Right cardiac atrium (tissue), 5 donors: Measurements from ENCODE around the gene GRK1. TPM values are rescaled to one million over a fixed set of nuclear protein-coding genes. Genes with fewer than 3 reads are reported as not detected.
A peak's percentile ranks its signal among the peaks of the same experiment; 100 is the strongest.

Experiments used
- ATAC-seq, 2 donors: fragments of 200-7000 bp; cut with Tn5 transposase; one replicate each; pipeline versions ENCODE4 v1.8.0 to v1.9.1; 2020; ENCODE audit warnings: moderate library complexity in 2 of 2, mild to moderate bottlenecking in 1 of 2
- DNase-seq, 3 donors: peaks; one replicate each; pipeline ENCODE4 v3.0.0-alpha.2; 2020
- H3K27ac ChIP-seq: one replicate; pipeline ENCODE4 v1.5.1; 2013; ENCODE audit warnings: mild to moderate bottlenecking, low read length, control low read depth, moderate library complexity
- H3K27me3 ChIP-seq: one replicate; pipeline ENCODE4 v1.6.1; 2013; ENCODE audit not compliant: control insufficient read depth, insufficient read depth
- H3K4me1 ChIP-seq: one replicate; pipeline ENCODE4 v1.6.1; 2013; ENCODE audit warnings: low read length; ENCODE audit not compliant: control insufficient read depth, insufficient read depth
- H3K4me3 ChIP-seq: one replicate; pipeline ENCODE4 v1.5.1; 2013; ENCODE audit warnings: low read length, control low read depth
- H3K9me3 ChIP-seq: one replicate; pipeline ENCODE4 v1.6.1; 2013; ENCODE audit warnings: low read length; ENCODE audit not compliant: control insufficient read depth
- WGBS: extraction: QIAGEN DNeasy Blood & Tissue Kit; methylation state at CpG from one replicate; pipeline ENCODE4 v1.1.7; 2013; 5-methylcytosine and 5-hydroxymethylcytosine counted together
- intact Hi-C, 4 donors: fragments of 100-400 bp; cut with DNase I; formaldehyde crosslinking; loops; one replicate each; pipeline versions ENCODE4 v1.11.0 to v1.14.0; 2022 to 2023
- polyA plus RNA-seq: library from polyadenylated mRNA; stranded (reverse); fragments of 200-250 nt; gene quantifications from one replicate; pipeline ENCODE4 v1.2.3, GENCODE V29; 2013
- total RNA-seq, 4 donors: library from RNA; stranded (reverse); fragmentation: NEBNext Ultra II Directional; extraction: Animal tissue kit (Norgen Biotek cat#: 25700); gene quantifications; one replicate each; pipeline ENCODE4 v1.2.1, GENCODE V29; 2021
- donor health status: healthy with polysubstance abuse.
- donor health status: DM: no; HTN: yes; CAD: no.
- donor health status: DM: no; HTN: no; CAD: no.
- donor health status: DM: no; HTN: yes; CAD: no; lungs with severe emphysema.
- donor health status: DM: yes; HTN: yes; CAD: no.

Gene GRK1
- total and polyA plus RNA-seq, 5 donors, result 0.24 to 0.66 (median 0.43) TPM; not detected in 2

DNA sequence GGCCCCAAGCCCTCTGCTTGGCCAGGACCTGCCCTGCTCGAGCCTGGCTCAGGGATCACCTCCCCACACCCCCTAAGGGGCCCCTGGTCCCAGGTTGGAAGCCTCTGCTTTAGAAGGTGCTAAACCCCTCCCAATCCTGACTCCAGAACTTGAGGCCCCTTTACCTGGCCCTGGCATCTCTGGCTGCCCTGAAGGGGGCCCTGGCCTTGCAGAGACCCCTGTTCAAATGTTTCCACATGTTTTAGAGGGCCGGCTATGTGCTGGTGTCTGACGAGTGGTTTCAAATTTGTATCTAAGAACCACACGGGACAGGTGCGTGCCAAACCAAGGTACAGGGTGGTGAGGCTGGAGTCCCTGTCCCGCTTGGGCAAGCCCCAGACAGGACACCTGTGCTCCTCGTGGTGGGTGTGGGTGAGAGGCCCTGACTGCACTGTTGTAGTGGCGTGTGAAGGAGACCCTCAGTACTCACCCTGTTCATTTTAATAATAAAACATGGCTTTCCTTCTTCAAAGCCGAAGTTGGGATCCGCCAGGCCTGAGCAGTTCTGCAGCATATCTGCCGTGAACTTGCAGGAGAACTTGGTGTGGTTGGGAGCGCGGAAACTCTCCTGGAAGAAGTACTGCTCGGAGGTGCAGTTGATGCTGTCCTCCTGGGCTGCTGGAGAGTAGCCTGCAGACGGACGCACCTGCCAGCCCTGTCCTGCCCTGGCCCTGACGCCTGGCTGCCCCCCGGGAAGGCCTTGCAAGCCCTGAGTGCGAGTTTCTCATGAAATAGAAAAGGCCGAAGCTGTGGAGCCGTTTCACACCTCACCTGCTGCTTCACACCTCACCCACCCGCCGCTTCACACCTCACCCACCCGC is 14.4 kb upstream of the GRK1 start:
- DNase-seq (peak in 2 of 3 donors; percentile 36 to 45), ATAC-seq (no peak)
- peaks cover 2% of the 10 kb centered on the region for H3K4me1 ChIP-seq
- intact Hi-C loops, result no loop called here
- no peaks in the 10 kb centered on the region for H3K9me3 ChIP-seq
- 91% methylated on average over 24 of the region's 24 CpGs for WGBS
- H3K4me3 ChIP-seq, result no peak overlapping the region
- H3K27ac ChIP-seq, result no peak overlapping the region
- H3K27me3 ChIP-seq, result no peaks in the 10 kb centered on the region

DNA sequence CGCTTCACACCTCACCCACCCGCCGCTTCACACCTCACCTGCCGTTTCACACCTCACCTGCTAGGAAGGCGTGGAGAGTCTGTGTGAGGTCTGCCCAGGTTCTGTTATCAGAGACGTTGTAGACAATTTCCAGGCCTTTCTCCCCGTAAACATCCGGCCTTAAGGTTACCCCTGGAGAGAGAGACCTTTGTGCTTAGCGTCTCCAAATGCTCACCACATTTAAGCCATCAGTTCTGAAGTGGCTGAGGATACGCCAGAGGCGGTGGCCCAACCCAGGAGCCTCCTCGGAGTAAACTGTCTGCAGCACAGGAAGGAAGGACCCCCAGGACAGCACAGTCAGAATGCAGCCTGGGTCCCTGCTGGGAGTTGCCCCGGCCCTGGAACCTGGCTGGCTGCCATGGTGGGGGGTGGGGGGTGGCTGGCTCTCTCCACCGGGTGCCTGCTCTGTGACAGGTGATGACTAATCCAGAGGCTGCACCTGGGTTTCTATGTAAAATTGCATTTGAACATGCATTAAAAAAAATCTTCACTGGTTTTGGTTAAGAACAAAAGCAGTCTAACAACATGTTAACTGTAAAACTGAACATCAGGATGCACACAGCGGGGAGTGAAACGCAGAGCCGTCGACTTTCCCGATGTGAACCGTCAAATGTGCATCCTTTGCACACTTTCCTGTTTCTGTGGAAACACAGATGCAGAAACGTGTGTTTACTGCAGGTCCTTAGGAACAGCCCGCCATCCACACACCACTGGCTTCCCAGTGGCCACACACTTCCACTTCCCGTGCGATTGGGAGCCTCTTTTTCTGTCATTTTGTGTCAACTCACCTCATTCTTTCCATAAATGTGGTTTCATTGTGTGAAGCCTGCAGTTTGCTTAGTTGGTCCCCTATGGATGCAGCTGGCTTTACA is 13.5 kb upstream of the GRK1 start:
- Histone ChIP-seq H3K4me1 (no peaks in the 10 kb centered on the region), H3K4me3 (no peak overlapping the region), H3K27me3 (no peaks in the 10 kb centered on the region), H3K9me3 (no peaks in the 10 kb centered on the region), H3K27ac (no peak overlapping the region)
- DNase-seq, result peak in 2 of 3 donors; percentile 27 to 31
- WGBS, result 55% methylated on average over 24 of the region's 24 CpGs
- no peak for ATAC-seq
- intact Hi-C loops, result no loop called here

- no peak overlapping the region for H3K4me3 ChIP-seq
- H3K9me3 ChIP-seq, result no peaks in the 10 kb centered on the region
- no peaks in the 10 kb centered on the region for H3K4me1 ChIP-seq
- WGBS, result 61% methylated on average over 9 of the region's 9 CpGs
- H3K27me3 ChIP-seq, result no peaks in the 10 kb centered on the region
- ATAC-seq (no peak), DNase-seq (peak in 1 of 3 donors; percentile 11)
- no peak overlapping the region for H3K27ac ChIP-seq
- intact Hi-C loops, result no loop called here
These were observed 12.9 kb upstream of the GRK1 start for GRCh38 chr13:113654175-113654560.

DNA sequence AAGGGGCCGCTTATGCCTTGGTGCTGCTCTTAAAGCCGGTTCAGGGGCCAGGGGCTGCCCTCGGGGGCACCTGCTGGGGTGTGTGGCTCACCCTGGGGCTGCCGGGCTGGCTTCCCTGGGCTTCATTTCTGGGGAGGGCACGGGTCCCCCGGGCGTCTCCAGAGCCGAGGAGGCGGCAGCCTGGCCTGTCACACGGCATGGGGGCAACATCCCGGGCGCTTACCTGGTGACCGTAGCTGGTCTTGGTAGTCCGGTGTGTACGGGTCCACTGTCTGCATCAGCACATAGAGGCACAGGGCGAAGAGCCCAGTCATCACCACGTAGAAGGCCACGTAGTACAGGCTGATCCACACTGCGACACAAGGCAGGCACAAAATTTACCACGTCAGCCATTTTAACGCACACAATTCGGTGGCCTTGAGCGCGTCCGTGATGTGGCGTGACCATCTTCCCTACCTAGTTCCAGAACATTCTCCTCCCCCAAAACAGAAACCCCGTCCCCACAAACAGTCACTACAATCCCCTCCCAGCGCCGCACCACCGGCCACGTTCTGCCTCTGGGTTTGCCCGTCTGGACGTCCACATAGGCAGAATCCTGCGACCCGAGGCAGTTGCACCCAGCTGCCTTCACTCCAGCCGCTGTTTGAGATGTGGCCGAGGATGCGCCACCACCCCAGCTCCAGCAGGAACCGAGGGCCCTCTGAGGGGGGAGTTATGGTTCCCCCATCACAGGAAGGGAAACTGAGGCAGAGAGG is 12.3 kb upstream of the GRK1 start:
- no peak overlapping the region for H3K27ac ChIP-seq
- H3K4me3 ChIP-seq, result no peak overlapping the region
- ATAC-seq (no peak), DNase-seq (peak in 2 of 3 donors; percentile 26 to 60)
- no peaks in the 10 kb centered on the region for H3K27me3 ChIP-seq
- 90% methylated on average over 39 of the region's 39 CpGs for whole genome bisulfite sequencing
- intact Hi-C loops, result no loop called here
- no peaks in the 10 kb centered on the region for H3K9me3 ChIP-seq
- H3K4me1 ChIP-seq, result no peaks in the 10 kb centered on the region

GRCh38 chr13:113655346-113656002 is 11.5 kb upstream of the GRK1 start:
- Histone ChIP-seq H3K4me3 (no peak overlapping the region), H3K27me3 (no peaks in the 10 kb centered on the region), H3K9me3 (no peaks in the 10 kb centered on the region), H3K27ac (no peak overlapping the region), H3K4me1 (no peaks in the 10 kb centered on the region)
- DNase-seq (peak in 1 of 3 donors; percentile 2), ATAC-seq (no peak)
- 79% methylated on average over 15 of the region's 15 CpGs for WGBS
- intact Hi-C loops, result no loop called here

DNA sequence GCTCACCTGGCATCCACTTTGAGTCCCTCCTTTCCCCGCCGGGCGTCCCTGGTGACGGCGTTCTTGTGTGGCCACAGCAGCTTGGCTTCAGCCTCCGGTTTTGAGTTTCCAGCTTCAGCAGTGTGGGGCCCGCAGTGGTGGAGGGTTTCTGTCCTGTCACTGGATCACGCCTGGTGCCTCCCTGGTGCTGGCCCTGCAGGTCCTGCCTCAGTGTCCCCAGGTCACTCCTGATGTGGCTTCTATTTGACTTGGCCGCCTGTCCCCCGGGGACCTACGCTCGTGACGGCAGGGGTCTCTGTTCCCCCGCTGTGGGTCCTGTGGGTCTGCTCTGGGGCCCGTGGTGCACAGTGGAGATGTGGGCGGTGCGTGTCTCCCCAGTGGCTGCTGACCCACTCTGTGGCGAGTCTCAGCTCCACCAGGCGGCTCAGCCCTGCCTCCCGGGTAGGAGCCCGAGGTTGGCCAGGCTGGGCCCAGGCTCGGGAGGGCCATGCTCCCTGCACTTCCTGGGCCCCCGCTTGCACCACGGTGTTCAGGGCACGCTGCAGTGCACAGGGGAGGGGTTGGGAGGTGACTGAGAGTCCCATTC is 10.9 kb upstream of the GRK1 start:
- ATAC-seq (no peak), DNase-seq (peak in 2 of 3 donors; percentile 28 to 32)
- Histone ChIP-seq H3K27me3 (no peaks in the 10 kb centered on the region), H3K27ac (no peak overlapping the region), H3K4me1 (no peaks in the 10 kb centered on the region), H3K4me3 (no peak overlapping the region), H3K9me3 (no peaks in the 10 kb centered on the region)
- intact Hi-C loops, result no loop called here
- 89% methylated on average over 25 of the region's 25 CpGs for WGBS

GRCh38 chr13:113656831-113657671 is 10.0 kb upstream of the GRK1 start:
- DNase-seq, result peak in 2 of 3 donors; percentile 22 to 42
- Histone ChIP-seq H3K9me3 (no peaks in the 10 kb centered on the region), H3K4me1 (no peaks in the 10 kb centered on the region), H3K27me3 (no peaks in the 10 kb centered on the region), H3K4me3 (no peak overlapping the region), H3K27ac (no peak overlapping the region)
- intact Hi-C loops, result no loop called here
- no peak for ATAC-seq
- WGBS, result 79% methylated on average over 42 of the region's 42 CpGs

GRCh38 chr13:113657851-113658741 is 8.9 kb upstream of the GRK1 start, which contains the start of gene ATP4B:
Gene ATP4B (minus strand): TSS chr13:113658198. CDS start chr13:113658144, 54 bp downstream.
- peak; percentile 9 to 13 for ATAC-seq
- 86% methylated on average over 47 of the region's 47 CpGs for WGBS
- H3K9me3 ChIP-seq, result no peaks in the 10 kb centered on the region
- H3K27me3 ChIP-seq, result no peaks in the 10 kb centered on the region
- intact Hi-C loops, result no loop called here
- H3K4me1 ChIP-seq, result no peaks in the 10 kb centered on the region
- no peak within 1 kb of the TSS for H3K4me3 ChIP-seq
- no peak within 1 kb of the TSS for H3K27ac ChIP-seq
- peak in 2 of 3 donors; percentile 41 to 46 for DNase-seq

- no peak for ATAC-seq
- H3K27ac ChIP-seq, result no peak overlapping the region
- intact Hi-C loops, result no loop called here
- 80% methylated on average over 14 of the region's 14 CpGs for WGBS
- DNase-seq, result peak in 2 of 3 donors; percentile 25 to 52
- H3K9me3 ChIP-seq, result no peaks in the 10 kb centered on the region
- H3K27me3 ChIP-seq, result no peaks in the 10 kb centered on the region
- H3K4me1 ChIP-seq, result no peaks in the 10 kb centered on the region
- H3K4me3 ChIP-seq, result no peak overlapping the region
These were observed 8.2 kb upstream of the GRK1 start for GRCh38 chr13:113658836-113659235.
